Stimulated activated CD4-positive, alpha-beta T cell treated with anti-CD3 and anti-CD28 coated beads, Interleukin-1b, Interleukin-23, amount 100 ng/mL, for 4 hours (primary cell): ENCODE measurements around the gene DHRS11.
"Not testable (repeated sequence)": the region's sequence is repeated elsewhere in the genome, so short reads cannot be mapped to it uniquely, and the experiment has no call there.

Experiments
- DNase-seq, 2 donors: peaks; one replicate each; pipeline ENCODE4 v3.0.0-alpha.2; 2020; ENCODE audit warnings: low read depth in 2 of 2

The DHRS11 gene

DNA sequence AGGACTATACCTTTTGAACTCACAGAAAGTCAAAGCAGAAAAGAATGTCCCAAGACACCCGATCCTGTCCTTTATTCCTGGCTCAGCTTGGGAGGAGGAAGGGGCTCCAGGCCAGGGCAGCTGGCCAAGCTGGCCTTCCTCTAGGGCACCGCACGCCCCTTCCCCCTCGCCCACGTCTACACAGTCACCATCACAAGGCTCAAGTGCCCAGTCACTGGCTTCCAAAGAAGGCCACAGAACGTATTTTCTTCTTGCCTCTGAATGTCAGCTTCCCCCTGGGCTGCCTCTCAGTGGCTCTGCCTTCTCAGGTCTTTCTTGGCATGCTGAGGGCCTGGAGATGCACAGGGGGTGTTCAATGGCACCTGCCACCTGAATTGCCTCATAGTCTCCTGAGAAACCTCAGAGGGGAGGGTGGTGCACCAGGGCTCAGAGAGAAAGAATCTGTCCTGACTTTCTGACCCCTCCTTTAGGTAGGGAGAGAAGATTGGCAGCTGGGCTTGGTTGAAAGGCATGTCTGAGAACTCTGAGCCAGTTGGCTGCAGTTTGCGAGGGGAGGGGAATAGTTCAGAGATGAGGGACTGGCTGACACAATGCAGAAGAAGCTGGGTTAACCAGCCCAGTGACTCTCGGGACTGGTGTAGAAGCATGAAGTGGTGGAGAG lies 2.1 kb downstream of the DHRS11 start:
- DNase-seq = no peak

DNA sequence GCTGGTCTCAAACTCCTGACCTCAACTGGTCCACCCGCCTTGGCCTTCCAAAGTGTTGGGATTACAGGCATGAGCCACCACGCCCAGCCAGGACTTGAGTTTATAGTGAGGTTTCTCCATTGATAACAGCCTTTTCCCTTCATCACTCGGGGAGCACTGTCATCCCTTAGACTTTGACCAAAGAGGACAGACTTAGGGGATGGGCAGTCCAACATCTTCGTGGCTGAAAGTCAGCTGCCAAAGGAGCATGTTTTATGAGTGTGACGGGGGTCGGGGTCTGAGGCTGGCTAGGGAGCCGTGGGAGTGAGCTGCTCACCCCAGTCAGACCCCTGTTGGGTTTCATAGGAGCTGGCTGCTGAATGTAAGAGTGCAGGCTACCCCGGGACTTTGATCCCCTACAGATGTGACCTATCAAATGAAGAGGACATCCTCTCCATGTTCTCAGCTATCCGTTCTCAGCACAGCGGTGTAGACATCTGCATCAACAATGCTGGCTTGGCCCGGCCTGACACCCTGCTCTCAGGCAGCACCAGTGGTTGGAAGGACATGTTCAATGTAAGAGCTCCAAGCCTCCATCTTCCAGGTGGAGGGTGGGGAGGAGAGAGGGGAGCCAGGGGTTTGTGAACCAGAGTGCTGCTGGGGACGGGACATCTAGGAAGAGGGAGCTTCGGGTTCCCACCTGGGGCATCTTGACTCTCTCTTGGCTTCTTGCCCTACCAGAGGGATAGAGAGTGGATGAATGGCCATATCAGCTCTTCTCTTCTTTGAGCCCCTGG lies 3.1 kb downstream of the DHRS11 start:
- DNase-seq = no peak

- DNase-seq = no peak
Measured at GRCh38 chr17:36597226-36597625, 5.5 kb downstream of the DHRS11 start.

GRCh38 chr17:36597866-36598777 lies 6.4 kb downstream of the DHRS11 start:
- DNase-seq = no peak

DNA sequence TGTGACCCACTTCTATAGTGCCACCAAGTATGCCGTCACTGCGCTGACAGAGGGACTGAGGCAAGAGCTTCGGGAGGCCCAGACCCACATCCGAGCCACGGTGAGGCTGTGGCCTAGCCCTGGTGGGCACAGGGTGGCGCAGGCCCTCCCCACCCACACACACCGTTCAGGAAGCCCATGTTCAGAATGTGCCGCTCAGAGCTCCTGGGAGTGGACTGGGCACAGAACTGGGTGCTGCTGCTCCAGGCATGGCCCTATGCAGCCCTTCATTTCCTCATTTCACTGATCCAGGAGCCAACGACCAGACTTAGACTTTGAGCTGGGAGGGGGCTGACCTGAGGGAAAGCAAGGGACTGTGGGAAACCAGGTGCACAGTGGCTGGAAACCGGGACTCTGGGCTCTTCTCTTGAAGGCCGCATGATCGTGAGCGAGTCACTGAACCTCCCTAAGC lies 7.3 kb downstream of the DHRS11 start:
- no peak for DNase-seq

- DNase-seq = no peak
Measured at GRCh38 chr17:36599546-36600250, 8.0 kb downstream of the DHRS11 start.

GRCh38 chr17:36600465-36600864 lies 8.8 kb downstream of the DHRS11 start:
- DNase-seq = no peak

GRCh38 chr17:36600936-36601302 lies 9.2 kb downstream of the DHRS11 start:
- DNase-seq = peak in 1 of 2 donors; percentile 33

GRCh38 chr17:36601303-36602029 lies 9.8 kb downstream of the DHRS11 start, which contains the start of gene MRM1:
Gene MRM1, plus strand, starts transcription at chr17:36601583. Its CDS starts 228 bp downstream, at chr17:36601811.
- peak; percentile 93 for DNase-seq

GRCh38 chr17:36602030-36602748 lies 10.5 kb downstream of the DHRS11 start:
- no peak for DNase-seq

GRCh38 chr17:36602924-36603384 lies 11.3 kb downstream of the DHRS11 start:
- DNase-seq = peak; percentile 49 to 62

GRCh38 chr17:36605028-36605427 lies 13.3 kb downstream of the DHRS11 start:
- not testable (repeated sequence) for DNase-seq

- no peak for DNase-seq
Measured at GRCh38 chr17:36608280-36608679, 16.6 kb downstream of the DHRS11 start.

- no peak for DNase-seq
Measured at GRCh38 chr17:36608794-36609497, 17.3 kb downstream of the DHRS11 start.

DNA sequence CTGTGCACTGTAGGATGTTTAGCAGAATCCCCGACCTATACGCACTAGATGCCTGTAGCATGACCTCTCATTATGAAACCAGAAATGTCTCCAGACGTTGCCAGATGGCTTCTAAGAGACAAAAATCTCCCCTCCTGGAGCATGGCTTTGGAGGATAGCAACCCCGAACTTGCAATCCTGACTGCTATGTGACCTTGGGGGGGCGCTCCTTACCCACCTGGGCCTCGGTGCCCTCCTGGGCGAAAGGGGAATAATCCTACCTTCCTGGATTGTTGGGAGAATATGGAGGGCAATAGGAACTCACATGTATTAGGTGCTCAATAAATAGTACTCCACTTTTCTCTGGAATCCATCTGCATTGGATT lies 17.8 kb downstream of the DHRS11 start:
- DNase-seq = no peak

GRCh38 chr17:36610474-36610873 lies 18.8 kb downstream of the DHRS11 start:
- no peak for DNase-seq

- no peak for DNase-seq
Measured at GRCh38 chr17:36611345-36612072, 19.8 kb downstream of the DHRS11 start.

- no peak for DNase-seq
Measured at GRCh38 chr17:36612323-36612722, 20.6 kb downstream of the DHRS11 start.

DNA sequence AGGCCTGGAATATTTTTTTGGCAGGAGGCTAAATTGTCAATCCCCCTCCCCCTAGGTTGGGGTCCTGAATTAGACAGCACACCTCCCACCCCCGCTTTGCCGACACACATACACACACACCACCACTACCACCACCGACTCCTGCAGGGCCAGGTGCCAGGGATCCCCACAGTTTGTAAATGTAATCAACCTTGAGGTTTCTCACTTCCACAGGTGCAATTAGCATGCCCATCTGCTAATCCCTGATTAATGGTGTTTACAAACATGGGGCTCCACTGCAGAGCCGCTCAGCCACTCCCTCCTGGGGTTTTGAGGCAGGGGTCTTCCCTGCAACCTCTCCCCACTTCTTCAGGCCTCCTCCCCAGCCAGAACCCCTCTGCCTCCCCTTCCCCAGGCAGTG lies 21.5 kb downstream of the DHRS11 start:
- no peak for DNase-seq
